Activated CD4-positive, alpha-beta T cell treated with anti-CD3 and anti-CD28 coated beads, Interleukin-2, amount 10 ng/mL, durations not matched to agents 7 days and 5 days (primary cell): ENCODE data around the gene USPL1. TPM values are rescaled to one million over a fixed set of nuclear protein-coding genes. Genes with fewer than 3 reads are reported as not detected.

Source experiments
- CTCF ChIA-PET: fragments of 350-600 bp; sonication (Branson Sonifier 250); formaldehyde crosslinking; loops from one replicate; lab custom pipeline; 2021; ENCODE audit warnings: antibody characterized with exemption; lab: Charles Lee
- POLR2A ChIA-PET: fragments of 350-600 bp; sonication (Branson Sonifier 250); formaldehyde crosslinking; loops from one replicate; lab custom pipeline; 2021; ENCODE audit warnings: antibody characterized with exemption; lab: Charles Lee
- DNase-seq: peaks from one replicate; pipeline ENCODE4 v3.0.0-alpha.2; 2020
- H3K27ac Mint-ChIP-seq: one replicate; pipeline ENCODE4 v1.8.0; 2021; ENCODE audit warnings: mild to moderate bottlenecking, moderate library complexity, mixed read lengths
- H3K27me3 Mint-ChIP-seq: one replicate; pipeline ENCODE4 v1.8.0; 2021; ENCODE audit warnings: mixed read lengths
- H3K36me3 Mint-ChIP-seq: one replicate; pipeline ENCODE4 v1.8.0; 2021; ENCODE audit warnings: low read depth, mixed read lengths
- H3K4me1 Mint-ChIP-seq: one replicate; pipeline ENCODE4 v1.8.0; 2021; ENCODE audit warnings: mixed read lengths
- H3K4me3 Mint-ChIP-seq: one replicate; pipeline ENCODE4 v1.8.0; 2021; ENCODE audit warnings: mild to moderate bottlenecking, moderate library complexity, mixed read lengths
- H3K9me3 Mint-ChIP-seq: one replicate; pipeline ENCODE4 v1.8.0; 2021; ENCODE audit warnings: mixed read lengths
- total RNA-seq, 2 experiments: library from RNA; stranded (reverse); gene quantifications; one replicate each; pipeline ENCODE4 v1.2.3, GENCODE V29; 2021

The USPL1 gene
- 10 to 100 TPM; 18.8 to 19.7 TPM for total RNA-seq

- ChIA-PET POLR2A (interaction anchor here (0.5 to 1.0 kb wide), 5 partner anchors 10 to 310 kb away, joined by 3 to 5 read pairs (median 3); partner anchors contain the start of gene KATNAL1), CTCF (interaction anchor here (0.9 to 1.4 kb wide), 4 partner anchors 10 to 765 kb away, joined by 3 to 5 read pairs (median 4); no protein-coding TSS in a partner anchor)
- no peak within 1 kb of the TSS for H3K4me3 Mint-ChIP-seq
- peak; percentile 98 for DNase-seq
- no peak within 1 kb of the TSS for H3K27ac Mint-ChIP-seq
- no peaks in the 10 kb centered on the region for H3K9me3 Mint-ChIP-seq
- H3K4me1 Mint-ChIP-seq: peaks cover 20% of the 10 kb centered on the region
- peaks cover 14% of the 10 kb centered on the region for H3K36me3 Mint-ChIP-seq
- no peaks in the 10 kb centered on the region for H3K27me3 Mint-ChIP-seq
Measured at GRCh38 chr13:30617315-30618185, at the start of gene USPL1. Gene USPL1, plus strand, starts transcription at chr13:30617920. Its CDS starts 3,221 bp downstream, at chr13:30621141.

DNA sequence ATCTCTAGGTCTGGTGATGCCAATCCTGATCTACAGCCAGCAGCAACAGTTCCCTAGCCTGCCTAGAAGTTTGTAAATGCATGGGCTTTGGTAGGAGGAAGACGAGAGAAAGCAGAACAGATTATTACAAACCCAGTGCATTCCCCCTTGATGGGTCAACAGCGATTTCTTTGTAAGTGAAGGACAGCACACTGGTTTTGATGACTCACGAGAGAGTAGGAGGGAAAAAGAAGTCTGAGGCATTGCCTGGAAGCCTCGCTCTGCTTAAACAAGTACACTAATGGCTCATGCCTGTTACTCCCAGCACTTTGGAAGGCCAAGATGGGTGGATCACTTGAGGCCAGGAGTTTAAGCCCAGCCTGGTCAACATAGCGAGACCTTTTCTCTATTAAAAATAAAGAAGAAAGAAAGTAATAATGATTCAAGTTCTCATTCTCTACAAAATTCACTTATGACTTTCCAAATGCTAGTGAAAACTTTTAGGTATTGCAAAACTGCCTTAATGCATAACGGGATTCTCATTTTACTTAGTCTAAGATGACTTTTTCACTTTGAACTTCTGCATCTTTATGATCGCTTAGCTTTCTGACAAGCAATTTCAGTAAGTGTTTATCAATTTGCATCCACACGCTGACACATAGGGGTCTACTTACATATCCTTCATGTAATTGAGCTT is 47.7 kb upstream of the USPL1 start:
- DNase-seq: no peak
- ChIA-PET POLR2A (no interaction called here), CTCF (no interaction called here)
- Mint-ChIP-seq H3K4me3 (no peak overlapping the region), H3K27ac (no peak overlapping the region), H3K9me3 (no peaks in the 10 kb centered on the region), H3K27me3 (no peaks in the 10 kb centered on the region), H3K36me3 (no peaks in the 10 kb centered on the region), H3K4me1 (peaks cover 33% of the 10 kb centered on the region)

- no peak overlapping the region for H3K4me3 Mint-ChIP-seq
- DNase-seq: no peak
- ChIA-PET POLR2A (no interaction called here), CTCF (interaction anchor here (0.6 to 1.6 kb wide), 2 partner anchors 10 to 352 kb away, joined by 3 to 5 read pairs; no protein-coding TSS in a partner anchor)
- H3K27me3 Mint-ChIP-seq: no peaks in the 10 kb centered on the region
- H3K27ac Mint-ChIP-seq: no peak overlapping the region
- H3K36me3 Mint-ChIP-seq: no peaks in the 10 kb centered on the region
- no peaks in the 10 kb centered on the region for H3K9me3 Mint-ChIP-seq
- H3K4me1 Mint-ChIP-seq: peaks cover 29% of the 10 kb centered on the region
Measured at GRCh38 chr13:30570691-30571090, 47.0 kb upstream of the USPL1 start.

GRCh38 chr13:30572859-30573275 is 44.9 kb upstream of the USPL1 start:
- Mint-ChIP-seq H3K4me3 (peak overlapping the region; percentile 66), H3K27ac (peak overlapping the region; percentile 93), H3K27me3 (peaks cover 4% of the 10 kb centered on the region), H3K4me1 (peaks cover 49% of the 10 kb centered on the region), H3K36me3 (no peaks in the 10 kb centered on the region), H3K9me3 (no peaks in the 10 kb centered on the region)
- DNase-seq: peak; percentile 39
- CTCF ChIA-PET: interaction anchor here (0.6 to 1.0 kb wide), 3 partner anchors 229 to 618 kb away, joined by 3 to 5 read pairs (median 4); no protein-coding TSS in a partner anchor
- POLR2A ChIA-PET: no interaction called here

DNA sequence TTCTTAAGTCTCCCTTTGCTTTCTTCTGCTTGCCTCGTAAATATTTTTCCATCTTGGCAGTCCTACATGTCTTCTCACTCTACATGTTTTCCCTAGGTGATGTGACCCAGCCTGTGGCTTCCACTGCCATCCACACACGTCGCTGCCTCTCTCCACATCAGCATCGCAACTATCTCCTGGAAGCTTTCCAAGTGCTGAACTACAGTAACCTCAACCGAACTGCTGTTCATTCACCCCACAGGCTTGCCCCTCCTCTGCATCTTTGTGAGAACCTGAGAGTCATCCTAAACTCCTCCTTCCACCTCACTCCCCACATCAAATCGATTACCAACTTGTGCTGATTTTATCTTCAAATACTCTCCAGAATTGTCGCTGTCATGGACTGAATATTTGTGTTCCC is 41.2 kb upstream of the USPL1 start:
- peak; percentile 72 for DNase-seq
- ChIA-PET POLR2A (no interaction called here), CTCF (interaction anchor here (0.7 to 2.0 kb wide), 3 partner anchors 9 to 305 kb away, joined by 3 to 7 read pairs (median 4); no protein-coding TSS in a partner anchor)
- no peak overlapping the region for H3K4me3 Mint-ChIP-seq
- peaks cover 14% of the 10 kb centered on the region for H3K27me3 Mint-ChIP-seq
- peaks cover 42% of the 10 kb centered on the region for H3K4me1 Mint-ChIP-seq
- H3K27ac Mint-ChIP-seq: no peak overlapping the region
- H3K36me3 Mint-ChIP-seq: no peaks in the 10 kb centered on the region
- H3K9me3 Mint-ChIP-seq: no peaks in the 10 kb centered on the region

DNA sequence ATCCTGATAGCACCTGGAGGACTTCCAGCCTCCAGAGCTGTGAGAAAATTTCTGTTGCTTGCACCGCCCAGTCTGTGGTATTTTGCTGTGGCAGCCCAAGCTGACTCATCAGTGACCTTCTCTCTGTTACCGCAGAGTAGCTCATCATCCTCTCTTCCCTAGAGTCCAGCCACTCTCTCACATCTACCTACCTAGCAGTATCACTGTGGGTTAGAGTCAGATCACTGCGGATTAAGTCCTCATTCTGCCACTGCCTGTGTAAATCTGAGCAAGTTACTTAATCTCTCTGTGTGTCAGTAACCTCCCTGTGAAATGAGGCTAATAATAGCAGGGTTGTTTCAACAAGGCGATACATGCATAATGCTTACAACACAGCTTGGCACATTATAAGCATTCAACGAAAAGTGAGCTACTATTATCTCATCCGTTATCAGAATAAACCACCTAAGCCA is 40.3 kb upstream of the USPL1 start:
- POLR2A ChIA-PET: interaction anchor here (0.6 kb wide), 1 partner anchor 68 kb away, joined by 5 read pairs; no protein-coding TSS in a partner anchor
- CTCF ChIA-PET: interaction anchor here (0.7 to 2.0 kb wide), 5 partner anchors 10 to 435 kb away, joined by 3 to 7 read pairs (median 3); no protein-coding TSS in a partner anchor
- peak; percentile 26 for DNase-seq
- Mint-ChIP-seq H3K27ac (no peak overlapping the region), H3K9me3 (no peaks in the 10 kb centered on the region), H3K36me3 (no peaks in the 10 kb centered on the region), H3K27me3 (peaks cover 14% of the 10 kb centered on the region), H3K4me3 (no peak overlapping the region), H3K4me1 (peaks cover 36% of the 10 kb centered on the region)

GRCh38 chr13:30580852-30581502 is 36.7 kb upstream of the USPL1 start:
- POLR2A ChIA-PET: interaction anchor here (0.6 kb wide), 1 partner anchor 47 kb away, joined by 3 read pairs; no protein-coding TSS in a partner anchor
- Mint-ChIP-seq H3K27me3 (peaks cover 20% of the 10 kb centered on the region), H3K4me1 (peaks cover 22% of the 10 kb centered on the region), H3K27ac (no peak overlapping the region), H3K4me3 (no peak overlapping the region), H3K36me3 (no peaks in the 10 kb centered on the region), H3K9me3 (no peaks in the 10 kb centered on the region)
- DNase-seq: no peak
- CTCF ChIA-PET: interaction anchor here (0.9 kb wide), 1 partner anchor 207 kb away, joined by 3 read pairs; no protein-coding TSS in a partner anchor

GRCh38 chr13:30581582-30581981 is 36.1 kb upstream of the USPL1 start:
- H3K36me3 Mint-ChIP-seq: no peaks in the 10 kb centered on the region
- POLR2A ChIA-PET: no interaction called here
- CTCF ChIA-PET: interaction anchor here (0.9 to 1.0 kb wide), 2 partner anchors 14 to 208 kb away, joined by 3 read pairs; no protein-coding TSS in a partner anchor
- no peak overlapping the region for H3K27ac Mint-ChIP-seq
- DNase-seq: peak; percentile 30
- no peaks in the 10 kb centered on the region for H3K9me3 Mint-ChIP-seq
- H3K27me3 Mint-ChIP-seq: peaks cover 20% of the 10 kb centered on the region
- peaks cover 16% of the 10 kb centered on the region for H3K4me1 Mint-ChIP-seq
- H3K4me3 Mint-ChIP-seq: no peak overlapping the region

- CTCF ChIA-PET: interaction anchor here (0.8 kb wide), 1 partner anchor 78 kb away, joined by 3 read pairs; no protein-coding TSS in a partner anchor
Measured at GRCh38 chr13:30584051-30584731, 33.5 kb upstream of the USPL1 start.

DNA sequence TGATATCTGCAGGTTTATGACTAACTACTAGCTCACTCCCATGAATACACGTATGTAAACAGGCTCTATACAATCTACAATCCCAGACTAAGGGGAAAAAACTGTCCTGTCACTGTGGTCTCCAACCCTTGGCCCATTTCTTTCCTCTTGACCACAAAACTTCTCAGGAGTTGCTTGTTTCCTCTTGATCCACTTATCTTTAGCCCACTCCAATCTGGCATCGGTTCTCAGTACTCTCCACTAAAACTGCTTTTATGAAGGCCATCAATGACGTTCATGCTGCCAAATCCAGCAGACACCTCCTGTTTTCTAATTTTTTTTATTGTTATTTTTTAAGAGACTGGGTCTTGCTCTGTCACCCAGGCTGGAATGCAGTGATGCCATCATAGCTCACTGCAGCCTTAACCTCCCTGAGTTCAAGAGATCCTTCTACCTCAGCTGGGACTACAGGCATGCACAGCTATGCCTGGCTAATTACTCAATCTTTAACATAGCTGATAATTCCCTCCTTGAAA is 31.9 kb upstream of the USPL1 start:
- CTCF ChIA-PET: interaction anchor here (0.9 kb wide), 1 partner anchor 120 kb away, joined by 3 read pairs; no protein-coding TSS in a partner anchor

More at GRCh38 chr13:30584051-30584731, 33.5 kb upstream of the USPL1 start:
- POLR2A ChIA-PET: no interaction called here
- Mint-ChIP-seq H3K4me3 (no peak overlapping the region), H3K27me3 (peaks cover 10% of the 10 kb centered on the region), H3K9me3 (no peaks in the 10 kb centered on the region), H3K4me1 (no peaks in the 10 kb centered on the region), H3K36me3 (no peaks in the 10 kb centered on the region), H3K27ac (no peak overlapping the region)
- DNase-seq: no peak

DNA sequence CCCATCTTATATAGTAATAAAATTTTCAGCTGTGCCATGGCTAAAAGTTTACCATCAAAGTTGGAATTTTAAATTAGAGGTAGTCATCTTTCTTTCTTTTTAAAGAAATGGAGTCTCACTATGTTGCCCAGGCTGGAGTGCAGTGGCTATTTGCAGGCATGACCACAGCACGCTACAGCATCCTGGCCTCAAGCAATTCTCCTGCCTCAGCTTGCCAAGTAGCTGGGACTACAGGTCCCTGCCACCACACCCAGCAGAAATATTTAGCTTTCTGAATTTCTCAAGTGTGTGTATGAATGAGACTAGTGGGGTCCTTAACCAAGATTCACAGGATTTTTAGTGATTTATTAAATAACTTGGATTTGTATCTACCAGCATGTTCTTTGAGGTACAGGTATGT is 30.5 kb upstream of the USPL1 start:
- ChIA-PET CTCF (no interaction called here), POLR2A (no interaction called here)
- DNase-seq: no peak
- Mint-ChIP-seq H3K27ac (no peak overlapping the region), H3K36me3 (no peaks in the 10 kb centered on the region), H3K4me1 (no peaks in the 10 kb centered on the region), H3K9me3 (no peaks in the 10 kb centered on the region), H3K4me3 (no peak overlapping the region), H3K27me3 (peaks cover 8% of the 10 kb centered on the region)

More for the DNA sequence above, 31.9 kb upstream of the USPL1 start:
- Mint-ChIP-seq H3K36me3 (no peaks in the 10 kb centered on the region), H3K27ac (no peak overlapping the region), H3K9me3 (no peaks in the 10 kb centered on the region), H3K27me3 (peaks cover 8% of the 10 kb centered on the region), H3K4me1 (no peaks in the 10 kb centered on the region), H3K4me3 (no peak overlapping the region)
- no peak for DNase-seq
- POLR2A ChIA-PET: interaction anchor here (0.6 kb wide), 1 partner anchor 143 kb away, joined by 10 read pairs; no protein-coding TSS in a partner anchor
